Spleen (tissue), 7 donors: ENCODE data around the gene PHC2.

Experiments
- POLR2A ChIP-seq, 3 donors: fragments of 450-650 bp; IDR thresholded peaks; one replicate each; pipeline ENCODE4 v1.5.1; 2017; ENCODE audit warnings: antibody characterized with exemption in 3 of 3, mild to moderate bottlenecking in 1 of 3
- POLR2AphosphoS5 ChIP-seq, 3 donors: sonication (generic); formaldehyde crosslinking; IDR thresholded peaks; one replicate each; pipeline ENCODE4 v1.5.1; 2017; ENCODE audit warnings: antibody characterized with exemption in 3 of 3
- TF ChIP-seq, protein P1 (sequence below), 11 experiments: fragments of 200-600 bp in 7 of 11; fragments of 450-650 bp in 4 of 11; sonication (generic) in 4 of 11; IDR thresholded peaks in 8 of 11; conservative IDR thresholded peaks in 3 of 11; 1 replicate in 7 of 11; 2 replicates in 4 of 11; pipeline versions ENCODE4 v1.4.0 to v1.8.0; 2016 to 2021; ENCODE audit warnings: antibody characterized with exemption in 11 of 11, inconsistent platforms in 4 of 11, mild to moderate bottlenecking in 1 of 11
- donor health status: DM: no; HTN: no; CAD: no; lungs with moderate emphysema.
- donor health status: DM: no; HTN: no; CAD: no.
- donor health status: DM: no; HTN: no; CAD: no.

DNA sequence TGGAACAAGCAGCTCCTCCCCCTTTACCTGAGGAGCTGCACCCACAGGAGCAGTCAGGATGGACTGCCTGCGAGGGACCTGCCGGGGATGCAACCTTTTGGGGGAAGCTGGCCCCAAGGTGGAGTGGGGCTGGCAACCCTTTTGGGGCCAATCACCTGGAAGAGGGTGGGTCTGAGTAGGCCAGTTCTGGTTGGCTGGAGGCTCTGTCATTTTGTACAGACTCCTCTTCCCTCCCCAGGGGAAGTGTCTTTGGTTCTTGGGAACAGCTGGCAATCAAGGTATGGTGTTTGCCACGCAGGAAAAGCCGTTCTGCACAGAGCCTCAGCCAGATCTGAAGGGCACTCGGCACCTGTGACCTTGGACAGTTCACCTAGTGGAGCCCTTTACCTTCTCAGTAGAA lies 109.7 kb downstream of the PHC2 start:
- TF ChIP-seq, protein P1, sequence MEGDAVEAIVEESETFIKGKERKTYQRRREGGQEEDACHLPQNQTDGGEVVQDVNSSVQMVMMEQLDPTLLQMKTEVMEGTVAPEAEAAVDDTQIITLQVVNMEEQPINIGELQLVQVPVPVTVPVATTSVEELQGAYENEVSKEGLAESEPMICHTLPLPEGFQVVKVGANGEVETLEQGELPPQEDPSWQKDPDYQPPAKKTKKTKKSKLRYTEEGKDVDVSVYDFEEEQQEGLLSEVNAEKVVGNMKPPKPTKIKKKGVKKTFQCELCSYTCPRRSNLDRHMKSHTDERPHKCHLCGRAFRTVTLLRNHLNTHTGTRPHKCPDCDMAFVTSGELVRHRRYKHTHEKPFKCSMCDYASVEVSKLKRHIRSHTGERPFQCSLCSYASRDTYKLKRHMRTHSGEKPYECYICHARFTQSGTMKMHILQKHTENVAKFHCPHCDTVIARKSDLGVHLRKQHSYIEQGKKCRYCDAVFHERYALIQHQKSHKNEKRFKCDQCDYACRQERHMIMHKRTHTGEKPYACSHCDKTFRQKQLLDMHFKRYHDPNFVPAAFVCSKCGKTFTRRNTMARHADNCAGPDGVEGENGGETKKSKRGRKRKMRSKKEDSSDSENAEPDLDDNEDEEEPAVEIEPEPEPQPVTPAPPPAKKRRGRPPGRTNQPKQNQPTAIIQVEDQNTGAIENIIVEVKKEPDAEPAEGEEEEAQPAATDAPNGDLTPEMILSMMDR (IDR thresholded peaks at IDR 0.05 in 8 of 11, conservative IDR thresholded peaks at IDR 0.05 in 3 of 11), result no peak
- TF ChIP-seq POLR2A (IDR thresholded peaks at IDR 0.05) (no peak), POLR2AphosphoS5 (IDR thresholded peaks at IDR 0.05) (peak; percentile 63 to 77 (median 67))
